GM12873 (cell line): ENCODE results near the gene XXYLT1.

ENCODE experiments used
- TF ChIP-seq, protein P1 (sequence below): IDR thresholded peaks from 2 replicates; pipeline ENCODE4 v1.5.1; 2012; ENCODE audit warnings: low read depth, mild to moderate bottlenecking, moderate library complexity, low read length, control low read depth; ENCODE audit not compliant: insufficient read depth; ENCODE audit errors: missing control alignments

XXYLT1 gene

DNA sequence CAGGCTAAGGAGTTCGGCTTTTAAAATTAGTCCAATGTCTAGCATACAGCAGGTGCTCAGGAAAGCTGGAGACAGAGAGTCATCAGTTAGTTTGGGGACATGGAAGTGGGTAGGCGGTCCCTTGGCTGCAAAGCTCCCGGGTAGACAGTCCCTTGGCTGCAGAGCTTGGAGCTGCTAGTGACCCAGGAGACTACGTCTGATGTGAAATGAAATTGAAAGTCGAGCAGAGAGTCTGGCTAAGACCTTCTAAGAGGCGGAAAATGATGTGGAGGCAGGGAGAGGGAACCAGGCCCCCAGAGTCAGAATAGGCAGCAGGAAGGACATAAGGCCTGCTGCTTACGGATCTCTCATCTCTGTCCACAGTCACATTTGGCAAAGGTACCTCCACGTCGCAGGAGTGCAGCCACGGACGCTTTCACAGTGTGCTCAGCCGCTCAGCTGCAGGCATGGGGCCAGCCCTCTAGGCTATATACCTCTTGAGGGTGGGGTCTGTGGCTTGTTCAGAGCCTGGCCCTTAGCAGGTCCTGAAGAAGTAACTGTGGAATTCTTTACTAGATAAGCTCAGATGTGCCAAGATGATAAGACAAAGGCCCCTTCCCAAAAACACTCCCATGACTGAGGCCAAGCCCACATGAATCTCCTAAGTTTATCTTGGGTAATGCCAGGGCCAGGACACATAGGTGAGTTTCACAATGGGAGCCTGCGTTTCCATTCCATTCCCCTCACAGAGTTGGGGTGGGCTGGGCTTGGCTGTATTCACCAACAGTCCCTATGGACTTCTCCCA lies 131.7 kb downstream of the XXYLT1 start:
- TF ChIP-seq, protein P1, sequence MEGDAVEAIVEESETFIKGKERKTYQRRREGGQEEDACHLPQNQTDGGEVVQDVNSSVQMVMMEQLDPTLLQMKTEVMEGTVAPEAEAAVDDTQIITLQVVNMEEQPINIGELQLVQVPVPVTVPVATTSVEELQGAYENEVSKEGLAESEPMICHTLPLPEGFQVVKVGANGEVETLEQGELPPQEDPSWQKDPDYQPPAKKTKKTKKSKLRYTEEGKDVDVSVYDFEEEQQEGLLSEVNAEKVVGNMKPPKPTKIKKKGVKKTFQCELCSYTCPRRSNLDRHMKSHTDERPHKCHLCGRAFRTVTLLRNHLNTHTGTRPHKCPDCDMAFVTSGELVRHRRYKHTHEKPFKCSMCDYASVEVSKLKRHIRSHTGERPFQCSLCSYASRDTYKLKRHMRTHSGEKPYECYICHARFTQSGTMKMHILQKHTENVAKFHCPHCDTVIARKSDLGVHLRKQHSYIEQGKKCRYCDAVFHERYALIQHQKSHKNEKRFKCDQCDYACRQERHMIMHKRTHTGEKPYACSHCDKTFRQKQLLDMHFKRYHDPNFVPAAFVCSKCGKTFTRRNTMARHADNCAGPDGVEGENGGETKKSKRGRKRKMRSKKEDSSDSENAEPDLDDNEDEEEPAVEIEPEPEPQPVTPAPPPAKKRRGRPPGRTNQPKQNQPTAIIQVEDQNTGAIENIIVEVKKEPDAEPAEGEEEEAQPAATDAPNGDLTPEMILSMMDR = no peak

DNA sequence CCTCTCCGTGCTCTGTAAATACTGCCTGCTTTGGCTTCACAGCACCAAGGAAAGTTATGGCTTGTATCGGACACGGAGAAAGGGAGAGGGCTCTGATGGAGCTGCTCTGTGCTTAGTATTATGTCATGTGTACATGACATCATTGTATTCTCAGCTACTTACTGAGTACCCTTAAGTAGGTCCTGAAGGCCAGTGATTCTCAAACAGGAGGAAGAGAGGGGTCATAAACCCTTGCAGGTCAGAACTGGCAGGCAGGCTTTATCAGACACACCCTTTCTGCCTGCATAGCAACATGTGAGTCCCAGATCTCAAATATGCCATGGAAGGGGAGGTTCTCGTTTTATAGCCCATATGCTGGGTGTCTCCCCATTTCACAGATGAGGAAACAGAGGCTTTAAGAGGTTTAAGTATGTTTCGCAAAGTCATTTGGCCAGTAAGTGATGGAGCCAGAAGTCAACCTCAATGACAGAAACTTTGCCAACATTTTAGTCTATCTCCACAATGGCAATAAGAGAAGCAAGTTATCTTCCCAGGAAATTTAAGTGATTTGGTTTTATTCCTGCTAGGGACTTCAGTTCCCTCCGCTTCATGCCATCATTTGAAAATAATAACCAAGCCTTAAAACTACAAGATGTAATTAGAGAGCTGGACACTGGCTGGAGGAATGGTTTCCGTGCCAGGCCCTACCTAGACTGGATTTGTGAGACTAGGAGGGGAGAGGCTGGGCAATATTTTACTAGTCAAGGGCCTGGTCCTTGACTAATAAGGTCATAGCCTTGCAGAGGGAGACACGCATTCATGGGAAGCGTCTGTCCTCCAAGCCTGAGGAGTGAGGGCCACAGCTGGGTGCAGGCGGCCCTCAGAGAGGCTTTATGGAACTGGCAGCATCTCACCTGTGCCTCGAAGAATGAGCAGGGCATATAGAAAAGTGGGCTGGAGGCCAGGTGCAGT lies 133.0 kb downstream of the XXYLT1 start:
- TF ChIP-seq, protein P1 = no peak

DNA sequence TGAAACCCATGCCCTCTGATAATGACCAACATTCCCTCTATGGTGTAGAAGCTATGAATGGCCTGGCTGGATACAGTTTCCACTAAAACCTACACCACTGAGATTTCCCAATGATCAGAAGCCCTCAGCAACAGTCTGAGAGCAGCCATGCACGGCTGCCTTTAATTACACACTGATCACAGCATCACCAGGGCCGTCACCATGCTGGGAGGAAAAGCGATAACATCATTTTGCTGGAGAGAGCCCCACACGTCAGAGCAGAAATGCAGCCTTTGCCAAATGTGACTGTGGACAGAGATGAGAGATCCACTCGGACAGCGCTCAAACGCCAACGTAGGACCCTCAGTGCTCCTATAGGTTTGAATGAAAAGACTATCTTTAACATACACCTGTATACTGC lies 135.0 kb downstream of the XXYLT1 start:
- TF ChIP-seq, protein P1 = no peak

DNA sequence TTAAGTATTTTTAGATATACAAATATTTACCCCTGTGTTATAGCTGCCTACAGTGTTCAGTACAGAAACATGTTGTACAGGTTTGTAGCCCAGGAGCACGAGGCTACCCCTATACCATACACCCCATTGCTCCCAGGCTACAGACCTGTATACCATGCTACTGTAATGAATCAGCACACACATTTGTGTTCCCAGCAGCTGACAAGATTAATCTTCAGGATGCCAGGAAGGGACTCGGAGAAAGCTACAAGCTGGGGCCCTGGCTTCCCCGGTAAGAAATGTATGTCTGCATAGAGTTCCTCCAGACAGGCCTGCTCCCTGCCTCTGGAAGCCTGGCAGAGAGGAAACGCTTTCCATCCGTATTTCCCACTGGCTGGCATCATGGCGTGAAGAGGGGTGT lies 136.5 kb downstream of the XXYLT1 start:
- TF ChIP-seq, protein P1 = no peak

DNA sequence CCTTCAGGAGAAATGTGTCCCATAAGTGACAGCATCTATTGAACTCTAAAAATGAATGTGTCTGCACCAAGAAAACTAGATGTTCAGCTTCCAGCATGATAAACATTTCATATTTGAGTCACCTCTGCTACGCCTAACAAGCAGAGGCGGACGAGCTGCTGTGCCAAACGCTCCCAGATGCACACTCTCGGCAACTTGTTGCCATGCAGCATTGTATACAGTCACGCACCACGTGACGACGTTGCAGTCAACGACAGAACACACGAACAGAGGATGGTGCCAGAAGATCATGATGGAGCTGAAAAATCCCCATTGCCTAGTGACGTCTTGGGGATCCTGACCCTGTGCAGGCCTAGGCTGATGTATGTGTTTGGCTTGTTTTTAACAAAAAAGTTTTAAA lies 137.5 kb downstream of the XXYLT1 start:
- TF ChIP-seq, protein P1 = no peak

DNA sequence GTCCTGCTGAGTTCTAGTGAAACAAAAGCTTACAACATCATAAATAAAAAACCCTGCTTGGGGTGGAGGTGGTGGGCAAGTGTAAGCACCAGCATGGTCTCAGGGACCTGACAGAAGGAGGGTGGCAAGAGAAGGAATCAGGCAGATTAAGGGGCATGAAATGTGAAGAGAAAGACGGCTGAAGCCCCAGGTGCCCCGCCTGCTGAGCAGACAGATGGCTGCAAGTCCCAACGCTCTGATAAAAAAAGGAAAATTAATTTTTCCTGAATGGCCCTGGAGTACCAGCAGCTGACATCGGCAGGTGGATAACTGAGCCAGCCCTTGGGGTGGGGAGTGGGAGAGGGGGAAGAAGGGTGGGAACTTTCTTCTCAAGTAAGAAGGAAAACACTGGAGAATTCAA lies 137.9 kb downstream of the XXYLT1 start:
- TF ChIP-seq, protein P1 = no peak

DNA sequence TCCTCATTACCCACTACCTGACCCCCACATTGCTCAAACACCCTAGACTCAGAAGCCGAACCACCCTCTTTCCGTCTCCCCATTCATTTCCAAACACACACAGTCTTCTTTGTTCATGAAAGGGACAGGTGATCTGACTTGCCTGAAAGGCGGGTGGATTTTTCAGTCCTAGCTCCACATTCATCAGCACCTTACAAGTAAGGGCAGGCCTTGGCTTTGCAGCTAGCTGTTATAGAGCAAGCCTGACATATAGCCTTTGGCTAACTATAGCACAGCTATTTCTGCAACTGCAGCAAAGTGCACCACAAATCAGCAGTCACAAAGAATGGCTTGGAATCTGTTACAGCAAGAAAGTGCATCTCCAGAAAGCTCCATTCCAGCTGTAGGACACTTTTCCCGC lies 139.8 kb downstream of the XXYLT1 start:
- TF ChIP-seq, protein P1 = no peak
